NCI-H2107 (cell line): ENCODE results near the gene PDZRN3.

Experiments used
- DNase-seq: peaks from one replicate; lab custom pipeline; 2025; lab: John Stamatoyannopoulos, UW

The PDZRN3 gene

GRCh38 chr3:73384091-73384906 is 240.4 kb downstream of the PDZRN3 start:
- no peak for DNase-seq

GRCh38 chr3:73383470-73384049 is 241.2 kb downstream of the PDZRN3 start:
- no peak for DNase-seq

DNA sequence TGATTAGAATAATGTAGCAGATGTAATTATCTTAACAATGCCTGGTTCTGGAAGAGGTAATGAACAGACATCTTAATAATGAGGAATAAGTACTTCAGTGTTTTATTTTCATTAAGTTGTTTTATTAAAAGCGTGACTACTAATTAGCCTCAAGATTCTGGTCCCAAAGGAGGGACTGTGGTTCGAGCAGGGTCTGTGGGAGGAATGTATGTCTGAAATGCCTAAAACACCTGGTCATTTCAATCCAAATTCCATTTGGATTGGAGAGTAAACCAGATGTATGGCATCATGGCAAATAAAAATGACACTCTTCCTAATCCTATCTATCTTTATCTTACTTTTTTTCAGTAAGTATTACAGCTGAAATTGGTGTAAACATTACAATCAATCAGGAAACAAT is 243.2 kb downstream of the PDZRN3 start:
- no peak for DNase-seq

DNA sequence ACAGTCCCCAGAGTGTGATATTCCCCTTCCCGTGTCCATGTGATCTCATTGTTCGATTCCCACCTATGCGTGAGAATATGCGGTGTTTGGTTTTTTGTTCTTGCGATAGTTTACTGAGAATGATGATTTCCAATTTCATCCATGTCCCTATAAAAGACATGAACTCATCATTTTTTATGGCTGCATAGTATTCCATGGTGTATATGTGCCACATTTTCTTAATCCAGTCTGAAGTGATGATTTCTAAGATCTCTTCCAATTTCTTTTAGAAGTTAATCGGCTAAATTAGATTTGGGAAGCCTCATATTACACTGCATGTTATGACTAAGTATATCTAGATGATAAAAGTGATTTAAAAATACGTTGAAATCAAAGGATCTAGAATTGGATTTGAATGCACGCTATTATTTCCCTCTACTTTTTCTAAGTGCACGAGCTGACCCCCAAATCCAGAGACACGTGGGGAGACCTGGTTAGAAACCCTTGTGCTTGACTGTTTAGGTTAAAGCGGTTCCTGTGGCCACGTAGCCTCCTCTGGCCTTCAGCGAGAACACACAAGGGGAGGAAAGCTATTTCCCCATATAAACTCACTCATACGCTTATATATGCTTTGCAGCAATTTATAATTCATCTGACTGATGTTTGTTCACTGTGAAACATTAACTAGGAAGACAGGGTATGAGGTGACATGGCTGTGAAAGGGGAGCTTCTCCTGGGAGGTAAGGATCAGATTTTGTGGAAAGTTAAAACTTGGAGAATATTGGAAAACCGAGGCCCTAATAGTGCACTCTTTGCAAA is 243.8 kb downstream of the PDZRN3 start:
- DNase-seq = no peak

DNA sequence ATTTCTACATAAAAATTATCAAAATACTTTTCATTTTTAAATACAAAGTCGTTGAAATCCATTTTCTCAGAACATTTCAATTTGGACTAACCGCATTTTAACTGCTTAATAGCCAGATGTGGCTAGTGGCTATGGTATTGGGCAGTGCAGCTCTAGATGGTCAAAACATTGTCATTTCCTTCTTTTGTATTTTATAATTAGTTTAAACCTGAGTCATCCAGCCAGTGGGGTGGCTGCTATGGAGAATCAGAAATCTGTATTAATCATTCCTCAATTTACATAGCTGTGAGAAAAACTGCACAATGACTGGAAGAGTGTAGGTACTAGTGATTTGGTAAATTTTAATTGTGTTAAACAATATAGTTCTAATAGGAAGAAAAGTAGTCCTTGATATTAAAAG is 245.3 kb downstream of the PDZRN3 start:
- DNase-seq = no peak

DNA sequence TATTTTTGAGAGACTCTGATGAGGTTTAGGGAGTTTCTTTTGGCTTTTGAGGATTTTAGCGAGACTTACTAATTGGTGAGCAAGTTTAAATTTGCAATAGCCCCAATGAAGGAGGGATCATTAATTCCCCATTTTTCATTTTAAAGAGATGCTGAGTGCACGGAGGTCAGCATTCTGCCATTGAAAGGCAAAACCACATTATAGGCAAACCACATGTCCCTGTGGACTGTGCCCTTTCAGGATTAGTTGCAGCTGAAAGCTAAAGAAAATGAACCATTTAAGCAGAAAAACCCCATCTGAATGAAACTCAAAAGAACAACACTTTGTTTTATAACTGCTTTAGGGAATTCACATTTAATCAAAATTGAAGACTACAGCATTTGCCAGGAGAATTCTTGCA is 246.5 kb downstream of the PDZRN3 start:
- DNase-seq = no peak

DNA sequence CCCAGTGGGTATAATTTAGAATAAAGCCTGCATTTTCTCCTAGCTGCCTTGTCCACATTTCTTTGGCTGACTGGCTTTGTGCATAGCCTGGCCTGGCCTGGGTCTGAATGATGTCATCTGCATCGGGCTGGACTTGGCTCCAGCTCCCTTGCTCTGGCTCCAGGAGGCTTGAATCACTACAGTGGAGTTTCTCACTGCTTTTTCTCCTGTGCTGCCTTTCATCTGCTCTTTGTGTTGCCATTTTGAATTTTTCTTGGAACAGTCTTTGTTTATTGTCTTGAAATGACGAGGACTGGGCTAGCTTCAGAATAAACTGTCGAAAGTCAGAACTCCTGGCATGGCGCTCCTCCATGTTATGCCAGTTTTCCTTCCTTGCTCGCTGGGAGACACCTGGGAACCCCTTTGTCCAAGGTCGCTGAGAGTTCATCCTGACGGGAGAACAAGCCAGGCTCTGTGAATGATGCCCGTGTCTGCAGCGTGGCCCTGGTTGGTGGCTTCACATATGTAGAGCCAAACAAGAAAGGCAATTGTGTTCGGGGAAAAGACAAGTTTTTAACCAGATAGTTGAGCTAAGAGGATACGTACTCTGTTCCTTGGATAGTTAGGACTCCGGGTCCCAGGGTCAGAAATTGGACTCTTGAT is 258.9 kb downstream of the PDZRN3 start:
- no peak for DNase-seq

GRCh38 chr3:73364517-73364916 is 260.2 kb downstream of the PDZRN3 start:
- DNase-seq = no peak

GRCh38 chr3:73363093-73363492 is 261.6 kb downstream of the PDZRN3 start:
- DNase-seq = no peak

- DNase-seq = no peak
Observed at GRCh38 chr3:73361591-73361990, 263.1 kb downstream of the PDZRN3 start.

DNA sequence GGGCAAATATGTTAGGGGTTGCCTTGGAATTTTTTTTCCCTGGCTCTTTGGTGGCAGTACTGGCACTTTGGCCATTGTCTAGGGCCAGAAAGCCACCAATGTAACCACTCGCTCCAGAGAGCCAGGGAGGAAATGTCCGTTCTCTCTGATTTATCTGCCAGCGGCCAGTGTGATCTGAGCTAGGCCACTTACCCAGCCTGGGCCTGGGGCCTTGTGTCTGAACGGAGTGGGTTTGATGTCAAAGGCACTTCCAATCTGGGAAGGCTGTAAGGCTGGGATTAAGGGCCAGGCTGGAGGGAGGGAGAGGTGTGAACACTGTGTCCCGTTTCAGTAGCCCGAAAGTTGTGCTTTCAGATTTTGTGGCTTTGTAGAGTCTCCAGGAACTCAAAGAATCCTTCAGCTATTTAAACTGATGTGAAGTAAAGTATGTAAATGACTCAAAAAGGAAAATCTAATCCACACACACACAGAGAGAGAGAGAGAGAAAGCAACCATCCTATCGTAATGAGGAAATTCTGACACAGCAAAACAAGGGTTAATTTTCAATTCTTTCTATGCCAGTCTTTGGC is 271.0 kb downstream of the PDZRN3 start:
- DNase-seq = no peak

- DNase-seq = no peak
Observed at GRCh38 chr3:73352841-73353645, 271.7 kb downstream of the PDZRN3 start.

DNA sequence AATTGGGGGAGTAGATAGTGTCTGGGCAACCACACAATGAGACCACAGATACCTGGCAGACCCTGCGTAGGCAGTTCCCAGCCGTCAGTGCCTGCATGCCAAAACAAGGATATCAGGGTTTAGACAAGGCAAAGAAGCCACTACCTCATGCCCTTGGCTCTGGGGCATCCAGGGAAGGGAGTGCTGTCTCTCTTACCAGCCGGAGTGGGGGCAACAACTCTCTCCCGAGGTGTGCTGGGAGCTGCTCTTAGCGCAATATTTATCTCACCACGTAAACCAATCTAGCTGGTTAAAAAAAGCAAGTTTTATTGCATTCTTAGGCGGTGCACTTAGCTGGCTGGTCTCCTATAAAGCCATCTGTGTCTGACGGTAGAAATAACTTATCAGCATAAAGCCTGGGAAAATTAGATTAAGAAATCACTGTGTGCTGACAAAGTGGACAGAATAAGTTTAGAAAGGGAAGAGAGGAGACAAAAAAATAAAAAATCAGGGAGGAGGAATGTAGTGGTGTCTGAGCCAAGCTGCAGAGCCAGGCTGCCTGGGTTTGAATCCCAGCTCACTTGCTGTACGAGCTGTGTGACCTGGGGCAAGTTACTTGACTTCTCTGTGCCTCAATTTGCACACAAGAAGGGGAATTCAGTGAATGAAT is 273.2 kb downstream of the PDZRN3 start:
- no peak for DNase-seq

- DNase-seq = no peak
Observed at GRCh38 chr3:73350996-73351395, 273.7 kb downstream of the PDZRN3 start.

- no peak for DNase-seq
Observed at GRCh38 chr3:73349657-73350056, 275.1 kb downstream of the PDZRN3 start.

DNA sequence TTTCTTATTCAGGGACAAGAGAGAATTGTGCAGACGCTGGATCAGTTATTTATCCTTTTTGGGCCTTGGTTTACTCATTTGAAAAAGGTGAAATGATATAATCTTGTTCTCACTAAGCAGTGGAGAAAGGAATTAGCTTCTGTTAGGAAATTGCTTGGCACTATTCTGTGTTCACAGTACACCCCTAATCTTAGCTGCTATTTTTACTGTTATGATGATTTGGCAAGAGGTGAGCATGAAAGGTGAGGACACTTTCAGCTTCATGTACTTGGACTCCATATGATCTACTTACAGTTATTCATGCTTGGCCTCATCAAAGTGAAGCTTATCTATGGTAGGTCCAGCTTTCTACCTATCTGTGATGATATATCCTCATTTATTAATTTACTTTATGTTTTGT is 282.7 kb downstream of the PDZRN3 start:
- no peak for DNase-seq

GRCh38 chr3:73341272-73341935 is 283.3 kb downstream of the PDZRN3 start:
- DNase-seq = no peak

GRCh38 chr3:73332558-73332957 is 292.2 kb downstream of the PDZRN3 start:
- DNase-seq = no peak
